ENCODE data around the gene SPOCK1.
"Not testable (repeated sequence)": the region's sequence is repeated elsewhere in the genome, so short reads cannot be mapped to it uniquely, and the experiment has no call there.

The SPOCK1 gene

DNA sequence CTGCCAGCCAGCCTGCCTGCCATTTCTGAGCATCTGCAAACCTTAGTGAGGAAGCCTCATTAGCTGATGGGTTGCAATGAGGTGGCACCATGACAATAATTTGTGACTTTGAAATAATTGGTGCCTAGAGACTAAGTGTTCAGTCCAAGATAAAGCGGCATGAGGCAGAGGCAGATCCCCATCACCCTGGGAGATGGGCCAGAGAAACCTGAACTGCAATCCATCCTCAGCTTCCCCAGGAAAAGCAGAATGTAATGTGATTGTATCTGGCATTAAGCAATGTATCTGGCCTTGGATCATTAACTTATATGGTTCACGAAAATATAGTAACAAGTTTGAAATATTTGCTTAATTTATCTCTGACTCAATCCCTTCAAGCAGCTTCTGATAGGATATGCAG, 101.0 kb downstream of the SPOCK1 start:
- no peak for DNase-seq

DNA sequence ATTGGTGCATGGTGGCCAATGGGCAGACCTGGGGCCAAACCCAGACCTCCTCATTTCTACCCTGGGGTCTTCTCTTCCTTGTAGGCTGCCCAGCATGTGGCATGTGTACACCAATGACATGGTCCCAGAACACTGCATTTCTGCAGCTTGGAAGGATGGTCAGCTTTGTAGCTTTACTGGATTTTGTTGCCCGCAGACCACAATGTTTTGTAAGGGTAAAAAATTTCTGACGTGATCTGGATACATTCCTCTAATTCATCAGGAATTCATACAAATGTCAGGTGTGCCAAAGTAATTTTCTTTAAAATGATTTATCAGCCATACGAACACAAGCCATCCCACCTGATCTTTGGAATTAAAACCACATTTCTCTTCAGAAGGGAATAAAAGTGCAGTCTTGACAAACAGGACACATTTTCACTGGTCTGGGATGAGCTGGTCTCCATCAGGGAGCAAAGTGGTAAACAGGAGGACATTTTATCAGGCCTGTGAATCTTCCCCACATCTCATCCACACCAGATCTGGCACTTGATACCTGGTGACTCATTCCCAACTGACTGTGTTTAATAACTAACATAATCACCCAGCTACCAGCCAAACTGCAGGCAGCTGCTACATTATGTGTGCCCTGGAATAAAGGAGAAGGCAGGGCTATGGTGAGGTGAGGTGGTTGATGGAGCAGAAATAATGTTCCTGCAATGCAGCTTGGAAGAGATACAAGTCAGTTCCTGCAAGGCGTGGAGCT, 103.9 kb downstream of the SPOCK1 start:
- peak in 3 of 58 donors; percentile 15 to 30 (median 18) for DNase-seq

DNA sequence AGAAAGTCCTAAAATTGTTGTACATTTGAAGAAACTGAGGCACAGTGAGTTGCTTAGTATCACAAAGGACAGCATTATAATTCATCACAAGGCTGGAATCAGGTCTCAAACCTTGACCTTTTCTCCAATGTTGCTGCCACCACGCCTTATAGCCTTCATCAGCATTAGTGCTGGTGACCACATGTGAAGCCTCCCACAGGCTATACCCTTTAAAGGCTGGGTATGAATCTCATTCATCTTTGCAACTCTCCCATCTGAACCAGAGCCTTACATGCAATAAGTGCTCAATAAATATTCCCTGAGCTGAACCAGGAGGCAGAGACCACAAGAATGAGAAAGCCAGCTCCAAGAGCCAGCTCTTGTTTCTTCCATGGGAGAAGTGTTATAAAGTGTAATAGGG, 104.7 kb downstream of the SPOCK1 start:
- no peak for DNase-seq

DNA sequence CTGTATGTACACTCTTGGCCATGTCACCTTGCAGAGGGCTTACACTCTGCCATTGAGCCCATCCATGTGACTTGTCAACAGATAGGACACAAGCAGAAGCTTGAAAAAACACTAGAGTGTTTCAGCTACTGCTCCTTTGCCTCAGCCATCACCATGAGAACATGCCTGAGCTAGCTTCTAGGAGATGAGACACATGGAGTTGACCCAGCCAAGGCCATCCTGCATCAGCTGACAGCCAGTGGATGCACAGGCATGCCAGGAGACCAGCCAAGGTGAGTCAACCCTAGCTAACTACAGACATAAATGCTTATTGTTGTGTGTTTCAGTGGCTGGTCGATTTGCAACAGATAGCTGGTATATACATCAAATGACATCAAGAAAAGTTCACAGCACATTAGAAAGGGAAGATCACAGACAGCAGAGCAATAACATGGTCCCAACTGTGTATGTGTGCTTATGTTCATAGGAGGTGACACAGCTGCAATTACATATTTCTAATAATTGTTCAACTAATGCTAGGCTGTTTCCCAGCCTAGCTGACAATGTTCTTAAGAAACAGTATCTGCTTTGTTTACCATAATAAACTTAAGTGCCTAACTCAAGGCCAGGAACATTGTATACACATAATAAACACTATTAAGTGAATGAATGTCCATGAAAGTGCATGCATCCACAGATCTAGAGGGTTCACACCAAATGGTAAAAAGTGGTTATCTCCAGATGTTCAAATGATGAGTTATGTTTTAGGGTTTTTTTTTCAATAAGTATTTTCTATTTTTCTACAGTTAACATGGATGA, 105.7 kb downstream of the SPOCK1 start:
- no peak for DNase-seq

DNA sequence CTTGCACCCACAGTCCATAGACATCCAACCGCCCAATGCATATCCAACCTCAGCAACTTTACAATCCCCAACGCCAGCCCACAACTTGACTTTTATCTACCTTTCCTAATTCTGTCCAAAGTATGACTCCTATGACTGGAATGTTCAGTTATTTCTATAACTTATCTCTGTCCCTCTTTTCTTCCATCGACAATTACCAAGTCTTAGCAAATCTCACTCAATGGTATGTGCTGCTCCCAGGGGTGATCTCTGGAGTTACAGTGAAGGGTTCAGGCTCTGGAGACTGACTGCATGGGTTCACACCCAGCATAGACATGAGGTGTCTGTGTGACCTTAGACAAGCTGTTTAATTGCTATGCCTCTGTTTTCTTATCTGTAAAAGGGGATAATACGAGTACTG, 106.9 kb downstream of the SPOCK1 start:
- DNase-seq: no peak

- DNase-seq: not testable (repeated sequence)
These were observed 108.1 kb downstream of the SPOCK1 start for GRCh38 chr5:137391044-137391443.

DNA sequence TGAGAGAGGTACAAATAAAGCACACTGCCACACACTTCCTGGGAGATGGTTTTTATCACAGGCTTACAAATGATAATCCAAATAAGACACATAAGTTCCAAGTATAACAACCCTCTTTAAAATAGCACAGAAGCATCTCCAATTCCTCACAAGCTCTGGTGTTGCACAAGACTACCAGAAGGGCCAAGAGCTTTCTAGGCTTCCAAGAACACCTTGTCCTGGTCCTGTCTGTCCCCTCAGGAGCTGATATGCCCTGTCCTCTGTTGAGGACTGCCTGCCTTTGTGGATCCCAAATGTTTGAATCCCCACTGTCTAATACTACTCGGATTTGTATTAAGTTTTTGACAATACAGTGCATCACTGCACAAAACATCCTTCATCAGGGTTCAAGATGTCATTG, 110.1 kb downstream of the SPOCK1 start:
- peak in 1 of 58 donors; percentile 18 for DNase-seq

- no peak for DNase-seq
These were observed 114.1 kb downstream of the SPOCK1 start for GRCh38 chr5:137385064-137385463.

DNA sequence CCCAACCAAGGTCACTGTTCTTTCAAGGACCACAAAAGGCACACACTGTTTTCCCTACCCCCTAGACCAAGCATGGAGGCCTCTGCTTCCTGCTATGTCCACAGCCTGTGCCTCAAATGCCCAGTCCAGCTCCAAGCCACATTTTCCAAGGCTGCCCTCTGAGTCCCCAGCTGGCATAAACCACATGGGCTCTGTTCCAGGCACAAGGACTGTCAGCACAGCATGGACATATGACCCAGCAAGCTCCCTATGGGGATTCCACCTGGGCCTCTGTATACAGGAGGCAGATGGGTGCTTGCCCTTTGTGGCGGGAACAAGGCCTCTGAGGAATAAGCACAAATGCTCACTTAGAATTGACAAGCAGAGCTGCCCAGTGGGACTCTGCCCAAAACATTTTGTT, 115.2 kb downstream of the SPOCK1 start:
- no peak for DNase-seq

DNA sequence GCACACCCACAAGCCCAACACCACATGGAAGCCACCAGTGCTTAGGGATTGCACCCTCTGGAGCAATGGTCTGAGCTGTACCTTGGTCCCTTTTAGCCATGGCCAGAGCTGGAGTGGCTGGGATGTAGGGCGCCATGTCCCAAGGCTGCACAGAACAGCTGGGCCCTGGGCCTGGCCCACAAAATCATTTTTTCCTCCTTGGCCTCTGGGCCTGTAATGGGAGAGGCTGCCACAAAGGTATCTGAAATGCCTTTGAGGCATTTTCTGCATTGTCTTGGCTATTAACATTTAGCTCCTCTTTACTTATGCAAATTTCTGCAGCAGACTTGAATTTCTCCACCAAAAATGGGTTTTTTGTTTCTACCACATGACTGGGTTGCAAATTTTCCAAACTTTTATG, 117.6 kb downstream of the SPOCK1 start:
- DNase-seq: no peak

- DNase-seq: peak in 1 of 58 donors; percentile 7
These were observed 119.4 kb downstream of the SPOCK1 start for GRCh38 chr5:137379555-137380286.

DNA sequence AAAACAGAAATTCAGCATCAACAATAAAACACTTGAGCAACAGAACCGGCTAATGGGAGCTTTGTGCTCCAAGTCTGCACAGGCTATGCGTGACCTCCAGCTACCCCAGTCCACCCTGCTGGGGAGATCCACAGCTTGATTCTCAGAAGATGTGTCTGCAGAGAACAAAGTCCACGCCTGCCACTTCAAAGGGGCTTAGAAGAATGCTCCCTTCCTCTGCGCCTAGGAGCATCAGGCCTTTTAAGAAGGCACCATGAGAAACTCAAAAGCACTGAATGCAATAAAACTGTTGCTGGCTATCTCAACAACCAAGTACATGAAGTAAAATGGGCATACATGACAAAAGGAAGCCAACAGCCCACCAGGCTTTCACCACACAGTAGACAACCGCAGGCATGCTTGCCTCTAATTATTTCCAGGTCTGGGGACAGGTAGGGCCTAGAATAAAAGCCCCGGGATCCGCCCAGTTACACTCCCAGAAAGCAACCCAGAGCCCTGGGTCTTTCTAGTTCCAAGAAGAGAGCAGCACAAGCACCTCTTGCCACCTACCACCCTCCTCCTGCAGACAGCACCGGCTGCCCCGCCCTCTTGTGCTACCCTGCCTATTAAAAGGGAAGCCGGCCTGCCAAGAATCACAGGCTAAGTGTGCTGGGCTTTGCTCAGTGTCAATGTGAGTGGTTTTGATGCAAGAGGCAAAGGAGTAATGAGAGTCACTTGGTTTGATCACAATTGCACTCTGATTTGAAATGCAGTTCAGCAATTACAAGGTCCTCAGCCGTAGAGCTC, 123.2 kb downstream of the SPOCK1 start:
- DNase-seq: peak in 14 of 58 donors; percentile 9 to 49 (median 26)

GRCh38 chr5:137374110-137374714, 124.9 kb downstream of the SPOCK1 start:
- peak in 1 of 58 donors; percentile 51 for DNase-seq

GRCh38 chr5:137372773-137373160, 126.4 kb downstream of the SPOCK1 start:
- DNase-seq: no peak

GRCh38 chr5:137372016-137372772, 126.9 kb downstream of the SPOCK1 start:
- DNase-seq: no peak

- peak in 1 of 58 donors; percentile 7 for DNase-seq
These were observed 128.7 kb downstream of the SPOCK1 start for GRCh38 chr5:137370096-137371071.

DNA sequence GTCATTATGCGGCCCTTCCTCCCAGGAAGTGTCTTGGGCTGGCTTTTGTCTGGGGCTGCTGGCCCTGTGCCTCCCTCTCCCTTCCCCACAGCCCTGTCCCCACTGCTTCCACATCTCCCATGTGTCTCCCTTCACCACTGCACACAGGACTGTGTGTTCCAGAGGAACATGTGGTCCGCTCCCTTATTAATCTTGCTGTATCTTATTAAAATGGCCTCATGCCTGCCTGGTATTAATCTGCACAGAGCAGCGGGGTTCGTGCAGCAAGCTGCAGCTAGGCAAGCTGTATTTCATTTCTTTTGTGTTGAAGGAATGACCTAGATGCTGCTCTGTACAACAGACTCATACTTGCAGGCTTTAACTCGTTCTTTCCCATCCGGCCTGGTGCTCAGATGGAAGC, 130.5 kb downstream of the SPOCK1 start:
- DNase-seq: no peak

DNA sequence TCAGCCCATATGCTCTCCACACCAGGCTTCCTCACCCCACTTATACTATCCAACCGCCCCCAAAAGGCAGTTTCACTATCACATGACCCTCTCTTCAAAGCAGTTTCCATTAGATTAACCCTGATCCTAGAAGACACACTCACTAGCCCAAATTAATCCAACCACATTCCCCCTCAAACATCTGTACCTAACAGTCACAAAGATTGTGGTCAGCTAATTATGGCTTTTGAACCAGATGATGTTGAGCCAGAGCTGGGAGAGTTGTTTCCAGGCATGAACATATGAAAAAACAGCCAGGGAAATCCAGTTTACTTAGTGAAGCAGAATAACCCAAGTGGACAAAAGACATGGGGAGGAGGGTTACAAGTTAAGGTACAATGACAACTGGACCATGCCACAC, 131.2 kb downstream of the SPOCK1 start:
- DNase-seq: no peak

DNA sequence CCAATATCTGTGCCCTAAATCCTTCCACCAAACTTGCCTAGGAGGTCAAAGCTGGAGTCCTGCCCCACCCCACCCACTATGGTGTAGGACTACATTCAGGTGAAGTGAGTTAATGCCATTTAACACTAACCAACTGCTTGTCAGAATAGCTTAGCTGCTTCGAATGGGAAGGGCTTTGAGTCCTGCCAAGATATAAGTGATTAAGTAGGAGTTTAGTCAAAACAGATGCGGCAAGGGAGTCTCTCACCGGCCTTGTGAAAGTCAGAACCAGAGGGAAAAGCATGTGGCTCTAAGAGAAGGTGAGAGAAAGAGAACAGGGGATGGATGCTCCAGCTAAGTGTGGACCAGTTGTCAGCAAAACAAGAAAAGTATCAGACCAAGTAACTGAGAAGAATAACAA, 132.6 kb downstream of the SPOCK1 start:
- DNase-seq: no peak
